ENCODE measurements around the gene STC2.
"Not testable (repeated sequence)": the region's sequence is repeated elsewhere in the genome, so short reads cannot be mapped to it uniquely, and the experiment has no call there.

Gene STC2, protein sequence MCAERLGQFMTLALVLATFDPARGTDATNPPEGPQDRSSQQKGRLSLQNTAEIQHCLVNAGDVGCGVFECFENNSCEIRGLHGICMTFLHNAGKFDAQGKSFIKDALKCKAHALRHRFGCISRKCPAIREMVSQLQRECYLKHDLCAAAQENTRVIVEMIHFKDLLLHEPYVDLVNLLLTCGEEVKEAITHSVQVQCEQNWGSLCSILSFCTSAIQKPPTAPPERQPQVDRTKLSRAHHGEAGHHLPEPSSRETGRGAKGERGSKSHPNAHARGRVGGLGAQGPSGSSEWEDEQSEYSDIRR

DNA sequence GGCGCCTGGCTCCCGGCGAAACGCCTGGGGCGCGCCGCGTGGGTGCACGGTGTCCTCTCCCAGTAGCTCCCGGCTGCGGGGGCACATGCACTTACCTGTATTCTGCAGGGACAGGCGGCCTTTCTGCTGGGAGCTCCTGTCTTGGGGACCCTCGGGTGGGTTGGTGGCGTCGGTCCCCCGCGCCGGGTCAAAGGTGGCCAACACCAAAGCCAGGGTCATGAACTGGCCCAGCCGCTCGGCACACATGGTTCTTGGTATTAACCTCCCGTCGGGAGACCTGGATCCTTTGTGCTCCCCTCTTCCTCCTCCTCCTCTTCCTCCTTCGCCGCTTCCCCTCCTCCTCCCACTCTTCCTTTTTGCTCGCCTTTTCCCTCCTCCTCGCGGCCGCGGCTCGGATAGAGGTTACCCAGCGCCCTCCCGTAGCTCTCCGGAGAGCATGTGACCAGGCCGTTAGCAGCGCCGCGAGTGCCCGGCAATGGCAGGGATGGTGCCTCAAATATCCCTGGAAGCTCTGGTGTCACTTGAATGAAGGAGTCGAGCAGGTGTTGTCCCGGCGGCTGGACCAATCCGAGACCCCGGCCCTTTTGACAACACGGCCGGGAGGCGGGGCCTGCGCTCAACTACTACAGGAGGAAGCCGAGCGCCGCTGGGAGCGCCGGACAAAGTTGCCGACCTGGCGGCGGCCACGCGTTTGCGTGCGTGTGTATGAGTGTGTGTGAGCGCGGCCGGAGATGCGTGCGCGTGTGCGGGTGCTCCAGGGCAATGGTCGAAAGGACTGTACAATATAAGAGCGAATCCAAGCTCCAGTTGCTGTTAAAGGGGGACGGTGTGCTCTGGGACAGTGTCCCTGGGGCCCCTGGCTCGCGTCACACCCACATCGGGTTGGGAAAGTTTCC lies at the start of gene STC2:
Gene STC2, minus strand, starts transcription at position 467 of the 896 bp plus-strand sequence. Its CDS starts 221 bp downstream, at position 246.
- peak; percentile 36 to 67 for DNase-seq (ENCODE audit: extremely low read depth in 1 of 2, low read depth in 1 of 2)

DNA sequence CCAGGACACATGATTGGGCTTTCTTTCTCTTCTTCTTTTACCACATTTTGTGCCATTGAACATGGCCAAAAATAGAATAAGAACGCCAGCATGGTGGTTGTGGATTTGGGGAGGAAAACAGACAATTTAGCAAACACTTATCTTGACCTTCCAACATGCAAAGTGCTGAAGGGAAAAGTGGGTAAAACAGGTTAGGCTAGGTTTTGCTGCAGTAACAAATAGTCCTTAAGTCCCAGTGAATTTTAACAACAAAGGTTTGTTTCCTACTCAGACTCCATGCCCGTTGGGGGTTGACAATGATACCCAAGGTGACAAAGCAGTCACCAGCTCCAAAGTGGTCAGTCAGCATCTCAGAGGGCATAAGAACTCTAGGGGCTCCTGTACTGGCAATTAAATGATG lies 43.2 kb upstream of the STC2 start:
- DNase-seq (ENCODE audit: extremely low read depth in 1 of 2, low read depth in 1 of 2): no peak

DNA sequence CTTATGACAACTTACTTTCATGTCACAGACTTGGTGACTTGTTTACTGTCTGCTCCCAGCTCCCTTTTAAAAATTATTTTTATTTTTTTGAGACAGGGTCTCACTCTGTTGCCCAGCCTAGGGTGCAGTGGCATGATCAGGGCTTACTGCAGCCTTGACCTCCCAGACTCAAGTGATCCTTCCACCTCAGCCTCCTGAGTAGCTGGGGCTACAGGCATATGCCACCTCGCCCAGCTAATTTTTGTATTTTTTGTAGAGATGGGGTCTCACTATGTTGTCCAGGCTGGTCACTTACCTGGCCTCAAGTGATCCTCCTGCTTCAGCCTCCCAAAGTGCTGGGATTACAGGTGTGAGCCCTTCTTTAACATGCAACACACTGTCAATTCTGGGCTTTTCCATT lies 35.2 kb upstream of the STC2 start:
- not testable (repeated sequence) for DNase-seq (ENCODE audit: extremely low read depth in 1 of 2, low read depth in 1 of 2)

DNA sequence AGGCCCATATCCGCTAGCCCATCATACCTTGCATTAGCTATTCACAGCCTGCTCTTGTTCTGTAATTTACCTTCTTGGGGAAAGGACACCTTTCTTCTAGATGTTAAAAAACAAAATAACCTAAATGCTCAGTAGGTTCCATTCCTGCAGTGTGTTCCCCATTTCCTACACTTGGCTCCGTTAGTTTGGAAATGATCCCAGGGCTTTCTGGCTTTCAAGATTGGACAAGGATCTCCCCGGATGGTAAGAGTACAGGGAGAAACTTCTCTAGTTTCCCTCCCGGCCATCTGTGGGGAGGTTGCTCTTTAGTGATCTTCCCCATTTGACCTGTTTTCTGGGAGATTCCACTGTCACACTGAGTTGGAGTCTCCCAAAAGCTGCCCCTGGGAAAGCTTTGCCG lies 27.3 kb upstream of the STC2 start:
- no peak for DNase-seq (ENCODE audit: extremely low read depth in 1 of 2, low read depth in 1 of 2)

DNA sequence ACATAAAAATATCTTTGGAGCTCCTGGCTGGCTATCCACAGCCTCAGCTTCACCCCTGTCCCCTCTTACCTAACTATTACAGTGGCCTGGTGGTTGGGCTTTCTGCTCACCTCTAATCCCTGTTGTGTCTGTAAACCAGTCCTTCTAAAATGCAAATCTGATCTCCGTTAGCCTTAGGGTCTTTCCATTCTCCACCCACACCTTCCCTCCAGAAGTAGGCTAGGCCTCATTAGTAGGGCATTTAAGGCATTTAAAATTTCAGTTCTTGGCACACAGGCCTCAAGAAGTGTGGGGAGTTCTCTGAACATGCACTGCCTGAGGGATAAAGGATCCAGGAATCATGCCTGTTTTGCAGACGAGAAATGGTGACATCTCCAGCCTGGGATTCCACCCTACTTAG lies 26.4 kb upstream of the STC2 start:
- DNase-seq (ENCODE audit: extremely low read depth in 1 of 2, low read depth in 1 of 2): no peak

DNA sequence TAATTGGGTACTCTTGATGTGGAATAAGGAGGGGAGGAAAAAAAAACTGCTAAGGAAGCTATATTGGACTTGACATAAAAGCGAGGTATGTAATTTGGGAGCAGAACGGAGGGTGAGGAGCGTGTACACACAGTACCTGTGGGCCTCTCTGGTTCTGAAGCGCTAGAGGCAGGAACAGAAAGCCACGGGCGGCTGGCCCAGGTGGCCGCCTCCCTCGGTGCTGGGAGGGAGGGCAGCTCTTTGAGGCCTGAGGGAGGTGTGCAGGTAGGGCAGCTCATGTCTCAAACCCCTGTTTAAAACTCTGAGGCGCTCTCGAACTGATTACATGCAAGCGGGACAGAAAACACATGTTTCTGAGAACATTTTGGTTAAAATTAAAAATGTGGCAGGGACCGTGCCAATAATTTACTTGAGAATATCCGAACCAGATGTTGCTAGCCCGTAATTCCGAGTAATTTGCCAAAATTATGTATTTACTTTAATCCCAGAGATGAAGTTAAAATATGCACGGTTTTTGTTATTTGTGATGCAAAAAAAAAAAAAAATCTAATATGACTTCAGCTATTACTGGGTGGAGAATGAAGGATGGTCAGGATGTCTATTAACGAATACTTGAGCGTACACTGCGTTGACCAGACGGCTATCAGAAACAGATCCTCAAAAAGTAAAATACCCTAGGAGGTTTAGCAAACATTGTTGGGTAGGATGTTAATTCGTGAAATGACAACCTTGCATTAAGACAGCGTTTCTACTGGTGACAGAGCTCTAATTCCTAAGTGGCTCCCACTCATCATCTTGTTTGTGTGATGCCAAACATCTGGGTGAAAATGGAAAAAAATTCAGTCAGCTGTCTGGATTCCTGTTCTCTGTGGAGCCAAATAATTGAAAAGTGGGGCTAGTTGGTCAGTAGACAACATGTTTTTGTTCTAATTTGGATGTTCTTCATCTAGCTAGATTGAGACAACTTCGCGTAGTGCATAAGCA lies 24.4 kb upstream of the STC2 start:
- DNase-seq (ENCODE audit: extremely low read depth in 1 of 2, low read depth in 1 of 2): no peak

DNA sequence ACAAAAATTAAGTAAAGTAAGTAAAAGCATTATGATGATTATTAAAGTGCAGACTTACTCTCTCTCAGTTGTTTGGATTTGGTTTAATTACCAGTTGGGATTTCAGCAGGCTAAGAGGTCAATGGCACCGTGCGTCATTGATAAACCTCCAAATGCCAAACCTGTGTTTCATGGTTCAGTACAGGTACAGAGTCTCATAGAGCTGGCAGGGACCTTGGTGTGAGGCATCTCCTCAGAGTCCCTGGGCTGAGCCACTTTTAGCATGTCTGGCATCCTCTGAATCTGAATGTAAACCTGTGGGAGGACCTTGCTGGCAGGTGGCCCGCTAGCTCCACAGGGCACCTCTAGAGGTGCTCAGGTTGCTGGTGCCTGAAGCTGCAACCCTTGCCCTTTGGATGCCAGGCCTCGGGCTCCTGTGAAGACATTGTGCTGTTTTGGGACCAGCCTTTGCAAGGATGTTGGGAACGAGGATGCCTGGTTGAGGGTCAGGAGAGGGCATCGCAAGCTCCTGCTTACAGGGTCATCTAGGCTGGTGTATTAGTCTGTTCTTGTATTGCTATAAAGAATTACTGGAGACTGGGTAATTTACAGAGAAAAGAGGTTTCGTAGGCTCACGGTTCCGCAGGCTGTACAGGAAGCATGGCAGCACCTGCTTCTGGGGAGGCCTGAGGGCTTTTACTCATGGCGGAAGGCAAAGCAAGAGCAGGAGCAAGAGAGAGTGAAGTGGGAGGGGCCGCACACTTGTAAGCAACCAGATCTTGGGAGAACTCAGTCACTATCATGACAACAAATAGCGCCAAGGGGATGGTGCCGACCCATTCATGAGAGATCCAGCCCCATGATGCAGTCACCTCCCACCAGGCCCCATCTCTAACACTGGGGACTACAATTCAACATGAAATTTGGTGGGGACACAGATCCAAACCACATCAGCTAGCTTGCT lies 14.9 kb upstream of the STC2 start:
- DNase-seq (ENCODE audit: extremely low read depth in 1 of 2, low read depth in 1 of 2): no peak

DNA sequence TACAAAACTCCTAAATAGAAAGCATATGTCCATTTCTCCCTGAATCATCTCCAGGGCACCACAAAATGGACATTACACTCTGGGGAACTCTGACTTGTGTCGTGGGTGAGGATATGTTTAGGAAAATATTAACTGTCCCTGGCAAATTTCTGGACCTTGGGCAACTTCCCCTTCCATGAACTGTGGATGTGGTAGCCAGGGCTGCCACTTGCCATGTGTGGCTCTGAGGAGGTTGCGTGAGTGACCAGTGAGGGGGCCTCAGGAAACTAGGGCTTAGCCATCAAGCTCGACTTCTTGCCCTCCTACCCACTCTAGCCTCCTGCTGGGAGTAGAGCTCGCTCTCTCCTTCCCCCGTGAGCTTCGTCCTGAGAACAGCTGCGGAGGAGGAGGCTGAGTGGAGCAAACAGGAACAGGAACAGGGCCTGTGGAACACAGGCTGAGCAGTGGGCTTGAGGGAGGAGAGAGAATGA lies 13.8 kb upstream of the STC2 start:
- DNase-seq (ENCODE audit: extremely low read depth in 1 of 2, low read depth in 1 of 2): no peak

DNA sequence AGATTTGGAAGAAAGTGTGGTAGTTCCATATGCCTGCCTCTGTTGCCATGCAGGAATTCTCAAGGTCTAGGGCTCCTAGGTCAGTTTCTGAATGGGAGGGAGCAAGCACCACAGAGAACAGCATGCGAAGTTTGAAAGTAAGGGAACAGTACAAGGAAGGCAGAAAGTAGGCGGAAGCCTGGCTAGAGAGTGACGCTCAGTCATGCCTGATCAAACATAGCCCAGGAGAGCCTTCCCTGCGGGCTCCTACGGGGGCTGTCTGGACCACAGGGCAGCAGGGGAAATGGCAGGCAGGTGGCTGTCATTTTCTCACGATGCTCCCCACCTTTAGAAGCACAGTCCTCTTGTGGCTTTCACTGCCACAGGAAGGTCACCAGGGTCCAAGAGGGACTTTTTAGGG lies 12.8 kb upstream of the STC2 start:
- no peak for DNase-seq (ENCODE audit: extremely low read depth in 1 of 2, low read depth in 1 of 2)

DNA sequence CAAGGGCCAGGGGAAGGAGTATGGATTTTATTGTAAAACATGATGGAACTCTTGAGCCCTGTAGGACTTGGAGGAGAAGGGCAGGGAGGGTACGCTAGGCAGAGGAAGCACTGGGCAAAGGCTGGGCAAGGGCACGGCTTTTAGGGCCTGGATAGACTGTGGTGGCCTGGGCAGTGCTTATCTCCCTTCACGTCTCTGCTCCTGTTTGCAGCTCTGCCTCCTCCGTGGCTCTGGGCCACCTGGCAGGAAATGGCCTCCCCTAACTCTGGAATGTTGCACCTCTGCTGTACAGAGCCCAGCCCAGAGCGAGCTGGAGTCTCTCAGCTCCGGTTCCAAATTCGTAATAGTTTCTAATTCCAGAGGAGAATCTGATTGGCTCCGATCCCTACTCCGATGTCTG lies 12.2 kb upstream of the STC2 start:
- no peak for DNase-seq (ENCODE audit: extremely low read depth in 1 of 2, low read depth in 1 of 2)

DNA sequence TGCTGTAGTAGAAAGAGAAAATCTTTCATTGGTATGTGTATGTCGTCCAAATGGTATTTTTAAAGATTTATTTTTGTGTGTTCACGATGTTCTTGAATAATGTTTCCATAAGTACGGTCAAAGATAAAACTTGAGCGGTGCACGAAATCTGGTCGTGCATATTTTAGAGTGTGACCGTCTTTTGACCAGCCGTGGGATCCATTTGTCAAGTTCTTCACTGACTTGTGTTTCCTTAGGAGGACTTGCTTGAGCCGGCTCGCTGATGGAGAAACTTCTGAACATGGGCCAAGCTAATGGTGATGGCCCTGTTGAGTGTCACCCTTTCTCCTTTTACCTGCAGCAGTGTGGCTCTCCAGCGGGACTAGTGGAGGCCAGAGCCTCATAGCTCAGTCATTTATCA lies 11.1 kb upstream of the STC2 start:
- DNase-seq (ENCODE audit: extremely low read depth in 1 of 2, low read depth in 1 of 2): no peak

DNA sequence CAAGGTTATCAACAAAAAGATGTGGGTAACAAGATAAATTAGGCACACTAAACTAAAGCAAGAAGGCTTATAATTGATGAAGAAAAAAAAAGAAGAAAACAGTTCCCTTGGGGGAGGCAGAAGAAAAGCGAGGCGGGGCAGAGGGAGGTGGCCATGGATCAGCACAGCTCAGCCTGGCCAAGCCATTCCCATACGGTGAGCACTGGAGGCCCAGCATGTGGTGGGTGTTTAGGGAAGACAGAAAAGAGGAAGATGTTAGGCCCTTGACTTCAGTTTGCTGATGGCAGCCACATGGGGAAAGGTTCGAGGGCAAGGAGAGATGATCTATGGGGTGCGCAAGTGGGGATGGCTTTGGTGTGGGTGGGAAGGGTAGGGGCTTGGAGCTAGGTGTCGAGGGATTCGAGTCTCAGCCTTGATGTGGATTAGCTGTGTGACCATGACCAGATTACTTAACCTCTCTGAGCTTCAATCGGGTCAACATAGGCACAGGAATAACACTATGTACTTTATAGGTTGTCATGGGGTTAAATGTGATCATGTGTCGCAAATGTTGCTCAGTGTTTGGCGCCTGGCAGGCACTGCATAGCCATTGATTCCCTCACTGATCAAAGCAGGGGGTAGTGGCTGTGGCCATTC lies 10.3 kb upstream of the STC2 start:
- DNase-seq (ENCODE audit: extremely low read depth in 1 of 2, low read depth in 1 of 2): no peak

DNA sequence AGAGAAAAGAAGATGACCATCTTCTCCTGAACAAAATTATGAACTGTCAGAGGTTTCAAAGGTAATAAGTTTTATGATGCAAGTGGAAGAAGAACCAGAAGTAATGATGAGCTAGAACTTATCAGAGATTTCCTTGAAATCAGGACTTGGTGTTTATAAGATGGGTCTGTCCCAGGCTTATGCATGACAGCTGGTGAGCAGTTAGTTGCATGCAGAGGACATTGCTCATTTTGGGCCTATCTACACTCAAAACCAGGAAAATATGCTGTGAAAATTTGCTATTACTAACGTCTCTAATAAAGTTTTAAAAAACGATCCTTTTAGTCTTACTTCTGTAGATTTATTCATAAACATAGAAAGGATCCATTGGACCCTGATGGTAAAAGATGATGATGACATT lies 6.6 kb upstream of the STC2 start:
- no peak for DNase-seq (ENCODE audit: extremely low read depth in 1 of 2, low read depth in 1 of 2)

DNA sequence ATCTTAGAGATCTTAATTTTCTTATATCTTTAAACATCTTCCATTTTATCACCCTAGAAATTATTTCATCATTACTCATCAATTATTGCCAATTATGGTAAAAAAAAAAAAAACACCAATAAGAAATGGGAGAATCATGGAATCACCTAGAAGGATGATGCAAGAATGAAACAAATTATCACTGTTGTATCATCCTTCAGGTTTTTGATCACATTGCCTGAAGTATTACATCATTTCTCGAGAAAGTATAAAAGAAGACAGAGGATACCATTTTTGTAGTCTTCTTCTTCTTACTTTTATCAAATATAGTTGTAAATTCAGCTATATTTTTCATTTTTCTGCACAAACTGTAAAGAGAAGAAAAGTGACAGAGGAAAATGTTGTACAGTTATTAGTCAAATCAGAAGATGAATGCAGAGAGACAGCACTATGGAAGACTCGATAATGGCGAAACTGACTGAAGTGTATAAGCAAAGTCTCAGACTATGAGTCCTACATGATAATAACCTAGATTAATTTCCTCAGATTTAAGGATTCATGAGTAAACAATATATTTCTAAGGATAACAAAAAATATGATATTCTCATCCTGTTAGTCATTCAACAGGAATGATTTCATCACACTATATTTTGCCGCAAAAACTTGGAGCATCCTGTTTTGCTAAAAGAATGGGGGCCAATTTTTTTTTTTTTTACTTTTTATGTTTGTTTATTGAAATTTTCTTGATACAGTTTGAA lies 5.9 kb upstream of the STC2 start:
- DNase-seq (ENCODE audit: extremely low read depth in 1 of 2, low read depth in 1 of 2): no peak

DNA sequence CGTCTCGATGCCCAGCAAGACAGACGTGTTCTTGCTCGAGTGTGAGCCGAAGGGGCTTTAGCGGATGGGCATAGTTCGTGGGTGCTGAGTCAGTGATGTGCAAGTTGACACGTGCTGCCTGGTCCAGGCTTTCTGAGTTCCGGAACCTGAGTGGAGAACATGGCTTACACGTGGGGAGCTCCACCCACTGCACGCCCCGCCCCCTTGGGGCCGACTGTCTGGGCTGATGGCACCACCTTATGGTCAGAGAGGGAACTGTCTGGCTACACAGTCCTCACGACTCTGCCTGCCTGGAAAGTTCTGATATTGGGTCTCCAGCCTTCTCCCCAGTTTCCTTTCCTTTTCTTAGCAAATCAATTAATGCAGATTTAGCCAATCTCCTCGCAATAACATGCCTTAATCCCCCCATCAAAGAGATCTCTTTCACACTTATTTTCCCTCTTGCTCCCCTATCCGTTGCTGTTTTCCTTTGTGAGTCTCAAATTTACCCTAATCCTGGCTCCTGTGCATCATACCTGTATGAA lies 3.8 kb upstream of the STC2 start:
- DNase-seq (ENCODE audit: extremely low read depth in 1 of 2, low read depth in 1 of 2): peak; percentile 68 to 84

DNA sequence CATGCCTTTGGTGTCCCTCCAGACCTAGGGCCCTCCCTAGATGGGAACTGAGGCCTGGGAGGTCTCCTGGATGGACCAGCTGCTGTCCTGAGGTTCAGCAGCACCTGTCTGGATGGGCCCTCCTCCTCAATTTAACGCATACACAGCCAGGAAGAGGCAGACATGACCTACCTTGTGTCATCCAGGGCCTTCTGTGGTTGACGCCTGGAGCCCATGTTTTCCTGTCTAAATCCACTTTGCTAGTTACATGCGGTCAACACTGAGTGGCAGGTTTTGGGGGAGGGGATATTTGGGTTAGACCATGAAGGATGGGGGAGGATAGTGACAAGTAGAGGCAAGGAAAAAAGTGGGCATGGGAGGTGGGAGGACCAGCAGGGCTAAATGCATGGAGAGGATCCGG lies 3.1 kb upstream of the STC2 start:
- no peak for DNase-seq (ENCODE audit: extremely low read depth in 1 of 2, low read depth in 1 of 2)

DNA sequence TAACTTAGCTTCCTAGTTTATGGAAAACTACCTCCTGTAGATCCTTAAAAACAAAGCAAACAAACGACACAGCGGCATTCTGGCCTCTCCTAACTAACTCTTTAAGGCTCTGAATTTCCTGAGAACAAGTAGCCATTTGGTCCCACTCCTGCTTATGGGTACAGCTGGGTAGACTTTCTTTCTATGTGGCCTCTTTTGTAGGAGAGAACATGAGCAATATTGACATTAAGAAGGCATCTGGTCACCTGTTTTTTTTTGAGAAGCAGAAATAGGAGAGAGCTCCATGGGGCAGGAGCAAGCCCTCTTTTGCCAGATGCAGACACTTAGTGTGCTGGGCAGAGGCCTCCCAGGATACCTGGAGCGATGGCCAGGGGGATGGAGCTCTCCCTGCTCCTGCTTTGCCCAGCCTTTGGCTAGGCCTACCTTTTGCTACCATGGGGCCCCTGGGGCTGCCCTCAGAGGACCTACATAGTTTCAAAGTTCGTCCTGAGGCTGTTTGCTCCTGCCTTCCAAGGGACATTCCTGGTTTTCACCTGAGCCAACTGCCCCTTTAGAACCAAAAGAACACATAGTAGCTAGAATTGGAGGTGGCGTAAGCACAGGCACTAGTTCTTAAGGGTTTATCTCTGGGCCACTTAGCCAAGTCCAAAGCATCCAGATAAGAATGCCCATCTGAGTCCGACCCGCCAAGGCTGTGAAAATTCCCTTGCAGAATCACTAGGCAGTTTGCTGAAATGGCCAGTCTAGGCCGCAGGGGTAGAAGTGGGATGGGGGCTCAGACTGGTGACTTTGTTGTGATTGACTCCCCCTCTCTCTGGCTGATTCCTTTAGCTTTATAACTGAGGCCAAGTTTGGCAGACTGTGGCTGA lies 2.4 kb upstream of the STC2 start:
- no peak for DNase-seq (ENCODE audit: extremely low read depth in 1 of 2, low read depth in 1 of 2)

All from stimulated activated CD8-positive, alpha-beta memory T cell treated with anti-CD3 and anti-CD28 coated beads, Interleukin-7, amount 100 ng/mL, for 48 hours (primary cell).